Mesendoderm (in vitro differentiated cells): ENCODE results near the gene GPX7.

Experiments used
- DNase-seq: peaks from one replicate; pipeline ENCODE4 v3.0.0; 2013
- H2AK5ac ChIP-seq: 2 replicates; pipeline ENCODE4 v1.6.1; 2013; ENCODE audit warnings: low read length, inconsistent platforms
- H2BK120ac ChIP-seq: 2 replicates; pipeline ENCODE4 v1.6.1; 2013; ENCODE audit warnings: low read depth, mild to moderate bottlenecking, low read length, moderate library complexity, mixed read lengths
- H2BK15ac ChIP-seq: replicated peaks from 2 replicates; pipeline ENCODE4 v1.6.1; 2013; ENCODE audit warnings: low read depth, mild to moderate bottlenecking, moderate library complexity
- H2BK5ac ChIP-seq: 2 replicates; pipeline ENCODE4 v1.6.1; 2013; ENCODE audit warnings: low read length, inconsistent platforms
- H3K18ac ChIP-seq: 2 replicates; pipeline ENCODE4 v1.6.1; 2013; ENCODE audit warnings: mild to moderate bottlenecking, low read length, mixed read lengths
- H3K23ac ChIP-seq: one replicate; pipeline ENCODE4 v1.6.1; 2013; ENCODE audit warnings: low read length
- H3K27ac ChIP-seq: 2 replicates; pipeline ENCODE4 v1.5.1; 2013; ENCODE audit warnings: low read depth, mild to moderate bottlenecking, inconsistent platforms, low read length, moderate library complexity
- H3K27me3 ChIP-seq: 2 replicates; pipeline ENCODE4 v1.6.1; 2013; ENCODE audit warnings: low read length, control low read depth, mild to moderate bottlenecking, inconsistent platforms; ENCODE audit not compliant: insufficient read depth, poor library complexity
- H3K36me3 ChIP-seq: 2 replicates; pipeline ENCODE4 v1.6.1; 2013; ENCODE audit warnings: low read length, inconsistent platforms; ENCODE audit not compliant: control insufficient read depth, insufficient read depth
- H3K4ac ChIP-seq: one replicate; pipeline ENCODE4 v1.6.1; 2013; ENCODE audit warnings: low read depth, mild to moderate bottlenecking, low read length, moderate library complexity
- H3K4me1 ChIP-seq: 2 replicates; pipeline ENCODE4 v1.6.1; 2013; ENCODE audit warnings: low read depth, low read length, inconsistent platforms; ENCODE audit not compliant: control insufficient read depth
- H3K4me2 ChIP-seq: 2 replicates; pipeline ENCODE4 v1.6.1; 2013; ENCODE audit warnings: low read length
- H3K4me3 ChIP-seq: 2 replicates; pipeline ENCODE4 v1.5.1; 2013; ENCODE audit warnings: mild to moderate bottlenecking, low read length
- H3K56ac ChIP-seq: one replicate; pipeline ENCODE4 v1.6.1; 2013; ENCODE audit warnings: low read length
- H3K79me1 ChIP-seq: 2 replicates; pipeline ENCODE4 v1.6.1; 2013; ENCODE audit warnings: low read length, inconsistent platforms
- H3K79me2 ChIP-seq: 2 replicates; pipeline ENCODE4 v1.6.1; 2013; ENCODE audit warnings: mild to moderate bottlenecking, low read length; ENCODE audit not compliant: control insufficient read depth, insufficient read depth
- H3K9ac ChIP-seq: 2 replicates; pipeline ENCODE4 v1.6.1; 2013; ENCODE audit warnings: low read length, inconsistent platforms
- H4K5ac ChIP-seq: one replicate; pipeline ENCODE4 v1.6.1; 2013; ENCODE audit warnings: low read length
- H4K8ac ChIP-seq: one replicate; pipeline ENCODE4 v1.6.1; 2013; ENCODE audit warnings: low read depth, mild to moderate bottlenecking, control low read depth, low read length, moderate library complexity
- WGBS: extraction: QIAGEN DNeasy Blood & Tissue Kit; methylation state at CpG from one replicate; pipeline ENCODE4 v1.1.7; 2013; ENCODE audit warnings: low lambda C conversion rate, missing lambda C conversion rate; ENCODE audit not compliant: insufficient coverage; ENCODE audit errors: extremely low coverage; 5-methylcytosine and 5-hydroxymethylcytosine counted together

Gene GPX7

GRCh38 chr1:52599236-52599635 is 2.9 kb upstream of the GPX7 start:
- Histone ChIP-seq H3K36me3 (no peaks in the 10 kb centered on the region), H2AK5ac (no peak overlapping the region), H2BK15ac (no peak overlapping the region), H3K27me3 (no peaks in the 10 kb centered on the region), H3K4ac (no peak overlapping the region), H3K4me2 (no peak overlapping the region), H3K79me1 (no peaks in the 10 kb centered on the region), H3K23ac (no peak overlapping the region), H3K27ac (no peak overlapping the region), H3K18ac (no peak overlapping the region), H3K56ac (no peak overlapping the region), H2BK5ac (no peak overlapping the region), H3K79me2 (no peaks in the 10 kb centered on the region), H3K4me3 (no peak overlapping the region), H3K4me1 (peaks cover 7% of the 10 kb centered on the region), H2BK120ac (no peak overlapping the region), H4K5ac (no peak overlapping the region), H3K9ac (no peak overlapping the region), H4K8ac (no peak overlapping the region)
- WGBS: no CpG with 5 or more reads among the region's 7 CpGs
- no peak for DNase-seq

GRCh38 chr1:52600533-52601179 is 1.5 kb upstream of the GPX7 start:
- Histone ChIP-seq H3K79me2 (no peaks in the 10 kb centered on the region), H3K4ac (no peak overlapping the region), H2BK15ac (no peak overlapping the region), H3K36me3 (no peaks in the 10 kb centered on the region), H4K5ac (no peak overlapping the region), H2AK5ac (no peak overlapping the region), H3K4me3 (no peak overlapping the region), H3K56ac (no peak overlapping the region), H3K4me1 (peaks cover 7% of the 10 kb centered on the region), H3K79me1 (no peaks in the 10 kb centered on the region), H3K18ac (no peak overlapping the region), H3K4me2 (no peak overlapping the region), H3K27ac (no peak overlapping the region), H4K8ac (no peak overlapping the region), H2BK120ac (no peak overlapping the region), H3K23ac (no peak overlapping the region), H3K9ac (no peak overlapping the region), H2BK5ac (no peak overlapping the region), H3K27me3 (no peaks in the 10 kb centered on the region)
- no CpG with 5 or more reads among the region's 8 CpGs for WGBS
- no peak for DNase-seq

GRCh38 chr1:52601519-52601918 is 652 bp upstream of the GPX7 start:
- H4K8ac ChIP-seq: no peak overlapping the region
- no peak overlapping the region for H2BK5ac ChIP-seq
- no peak overlapping the region for H3K4ac ChIP-seq
- H3K18ac ChIP-seq: no peak overlapping the region
- H3K4me3 ChIP-seq: no peak overlapping the region
- no CpG with 5 or more reads among the region's 3 CpGs for WGBS
- no peak overlapping the region for H3K27ac ChIP-seq
- DNase-seq: no peak
- H2BK15ac ChIP-seq: no peak overlapping the region
- no peaks in the 10 kb centered on the region for H3K27me3 ChIP-seq
- H3K79me2 ChIP-seq: no peaks in the 10 kb centered on the region
- H3K4me1 ChIP-seq: peaks cover 7% of the 10 kb centered on the region
- H4K5ac ChIP-seq: no peak overlapping the region
- peak overlapping the region; percentile 97 for H3K56ac ChIP-seq
- peak overlapping the region; percentile 84 for H3K9ac ChIP-seq
- H3K23ac ChIP-seq: no peak overlapping the region
- H3K36me3 ChIP-seq: no peaks in the 10 kb centered on the region
- no peak overlapping the region for H2BK120ac ChIP-seq
- H2AK5ac ChIP-seq: peak overlapping the region; percentile 37
- H3K4me2 ChIP-seq: no peak overlapping the region
- no peaks in the 10 kb centered on the region for H3K79me1 ChIP-seq

- Histone ChIP-seq H3K27me3 (no peaks in the 10 kb centered on the region), H3K79me1 (no peaks in the 10 kb centered on the region)
- DNase-seq: no peak
Measured at GRCh38 chr1:52602856-52603600, 857 bp downstream of the GPX7 start.

GRCh38 chr1:52603630-52604029 is 1.5 kb downstream of the GPX7 start:
- Histone ChIP-seq H3K23ac (no peak overlapping the region), H3K9ac (no peak overlapping the region), H3K4ac (no peak overlapping the region), H2BK5ac (no peak overlapping the region), H2AK5ac (no peak overlapping the region), H2BK120ac (no peak overlapping the region), H3K79me1 (no peaks in the 10 kb centered on the region), H3K79me2 (no peaks in the 10 kb centered on the region), H3K36me3 (no peaks in the 10 kb centered on the region), H3K18ac (no peak overlapping the region), H3K27ac (no peak overlapping the region), H3K56ac (no peak overlapping the region), H3K4me1 (peaks cover 7% of the 10 kb centered on the region), H2BK15ac (no peak overlapping the region), H3K27me3 (no peaks in the 10 kb centered on the region), H4K5ac (no peak overlapping the region), H3K4me3 (no peak overlapping the region), H3K4me2 (no peak overlapping the region), H4K8ac (no peak overlapping the region)
- WGBS: no CpG with 5 or more reads among the region's 6 CpGs
- DNase-seq: no peak

More at GRCh38 chr1:52602856-52603600, 857 bp downstream of the GPX7 start:
- Histone ChIP-seq H2BK5ac (no peak overlapping the region), H4K5ac (no peak overlapping the region), H3K18ac (peak overlapping the region; percentile 75), H3K4me1 (peaks cover 7% of the 10 kb centered on the region), H3K79me2 (no peaks in the 10 kb centered on the region), H3K4me3 (peak overlapping the region; percentile 31), H3K4me2 (peak overlapping the region; percentile 70), H3K36me3 (no peaks in the 10 kb centered on the region), H4K8ac (no peak overlapping the region), H2BK120ac (peak overlapping the region; percentile 32), H3K4ac (peak overlapping the region; percentile 64), H2BK15ac (no peak overlapping the region), H3K56ac (peak overlapping the region; percentile 97), H3K27ac (no peak overlapping the region), H2AK5ac (no peak overlapping the region), H3K9ac (peak overlapping the region; percentile 84), H3K23ac (no peak overlapping the region)
- no CpG with 5 or more reads among the region's 21 CpGs for WGBS
